MM.1S (cell line): ENCODE results near the gene ADRA2B.

Experiments used
- DNase-seq: peaks from one replicate; pipeline ENCODE4 v3.0.0-alpha.2; 2015
- H2AFZ ChIP-seq: fragments of 300-600 bp; sonication (generic); 2 replicates; pipeline ENCODE4 v1.6.0; 2016; ENCODE audit warnings: antibody characterized with exemption, low read length
- H3F3A ChIP-seq: fragments of 300-600 bp; sonication (generic); 2 replicates; pipeline ENCODE4 v1.6.1; 2016; ENCODE audit warnings: mild to moderate bottlenecking, antibody characterized with exemption, low read length, moderate library complexity, mixed read lengths; ENCODE audit not compliant: insufficient read depth
- H3K27ac ChIP-seq: fragments of 300-600 bp; sonication (generic); 2 replicates; pipeline ENCODE4 v1.5.1; 2016; ENCODE audit warnings: mild to moderate bottlenecking, low read length
- H3K27me3 ChIP-seq: fragments of 300-600 bp; sonication (generic); replicated peaks from 2 replicates; pipeline ENCODE4 v1.6.0; 2016; ENCODE audit warnings: low read length; ENCODE audit not compliant: insufficient read depth
- H3K36me3 ChIP-seq: fragments of 300-600 bp; sonication (generic); replicated peaks from 2 replicates; pipeline ENCODE4 v1.6.1; 2016; ENCODE audit warnings: mild to moderate bottlenecking, low read length, mixed read lengths; ENCODE audit not compliant: insufficient read depth
- H3K4me1 ChIP-seq: fragments of 300-600 bp; sonication (generic); 2 replicates; pipeline ENCODE4 v1.6.1; 2016; ENCODE audit warnings: low read length, mixed read lengths
- H3K4me2 ChIP-seq: fragments of 300-600 bp; sonication (generic); 2 replicates; pipeline ENCODE4 v1.6.0; 2016; ENCODE audit warnings: low read depth, low read length
- H3K4me3 ChIP-seq: fragments of 300-600 bp; sonication (generic); 2 replicates; pipeline ENCODE4 v1.5.1; 2016; ENCODE audit warnings: low read length, mixed read lengths
- H3K79me2 ChIP-seq: fragments of 300-600 bp; sonication (generic); 2 replicates; pipeline ENCODE4 v1.6.1; 2016; ENCODE audit warnings: mixed run types, low read length, mixed read lengths
- H3K9ac ChIP-seq: fragments of 300-600 bp; sonication (generic); 2 replicates; pipeline ENCODE4 v1.6.1; 2016; ENCODE audit warnings: low read length, mixed read lengths
- H3K9me2 ChIP-seq: fragments of 300-600 bp; sonication (generic); replicated peaks from 2 replicates; pipeline ENCODE4 v1.6.1; 2016; ENCODE audit warnings: mild to moderate bottlenecking, low read length, mixed read lengths; ENCODE audit not compliant: insufficient read depth
- H3K9me3 ChIP-seq: fragments of 300-600 bp; sonication (generic); replicated peaks from 2 replicates; pipeline ENCODE4 v1.6.1; 2016; ENCODE audit warnings: mild to moderate bottlenecking, low read length, mixed read lengths; ENCODE audit not compliant: insufficient read depth
- H4K20me1 ChIP-seq: fragments of 300-600 bp; sonication (generic); 2 replicates; pipeline ENCODE4 v1.6.1; 2016; ENCODE audit warnings: mild to moderate bottlenecking, low read length, moderate library complexity, mixed read lengths; ENCODE audit not compliant: insufficient read depth
- CTCF ChIP-seq: fragments of 300-600 bp; sonication (generic); IDR thresholded peaks from 2 replicates; pipeline ENCODE4 v1.5.1; 2016; ENCODE audit warnings: antibody characterized with exemption, low read length, mixed read lengths
- EZH2 ChIP-seq: fragments of 300-600 bp; sonication (generic); optimal IDR thresholded peaks from 2 replicates; pipeline ENCODE3; 2017; ENCODE audit warnings: low read depth, mild to moderate bottlenecking, antibody characterized with exemption, low read length, mixed read lengths
- EZH2phosphoT487 ChIP-seq: fragments of 300-600 bp; sonication (generic); IDR thresholded peaks from 2 replicates; pipeline ENCODE4 v1.6.1; 2018; ENCODE audit warnings: antibody characterized with exemption, low read length

Gene ADRA2B

GRCh38 chr2:96117701-96118588 is 1.6 kb upstream of the ADRA2B start:
- Histone ChIP-seq H3K27ac (no peak overlapping the region), H3K4me3 (no peak overlapping the region), H4K20me1 (no peaks in the 10 kb centered on the region), H3K9me3 (no peaks in the 10 kb centered on the region), H3K4me1 (0 out of 2 replicates have a peak, but pooled peaks cover 4% of the 10 kb centered on the region), H2AFZ (no peak overlapping the region), H3K79me2 (no peaks in the 10 kb centered on the region), H3F3A (no peaks in the 10 kb centered on the region), H3K9me2 (no peaks in the 10 kb centered on the region), H3K9ac (no peak overlapping the region), H3K36me3 (no peaks in the 10 kb centered on the region), H3K4me2 (peak overlapping the region; percentile 99; the same call in 1 of the 2 replicates), H3K27me3 (peaks cover 64% of the 10 kb centered on the region)
- DNase-seq: peak; percentile 18
- no peak for TF ChIP-seq EZH2phosphoT487
- peak; percentile 17; the same call in 1 of the 2 replicates for TF ChIP-seq CTCF

DNA sequence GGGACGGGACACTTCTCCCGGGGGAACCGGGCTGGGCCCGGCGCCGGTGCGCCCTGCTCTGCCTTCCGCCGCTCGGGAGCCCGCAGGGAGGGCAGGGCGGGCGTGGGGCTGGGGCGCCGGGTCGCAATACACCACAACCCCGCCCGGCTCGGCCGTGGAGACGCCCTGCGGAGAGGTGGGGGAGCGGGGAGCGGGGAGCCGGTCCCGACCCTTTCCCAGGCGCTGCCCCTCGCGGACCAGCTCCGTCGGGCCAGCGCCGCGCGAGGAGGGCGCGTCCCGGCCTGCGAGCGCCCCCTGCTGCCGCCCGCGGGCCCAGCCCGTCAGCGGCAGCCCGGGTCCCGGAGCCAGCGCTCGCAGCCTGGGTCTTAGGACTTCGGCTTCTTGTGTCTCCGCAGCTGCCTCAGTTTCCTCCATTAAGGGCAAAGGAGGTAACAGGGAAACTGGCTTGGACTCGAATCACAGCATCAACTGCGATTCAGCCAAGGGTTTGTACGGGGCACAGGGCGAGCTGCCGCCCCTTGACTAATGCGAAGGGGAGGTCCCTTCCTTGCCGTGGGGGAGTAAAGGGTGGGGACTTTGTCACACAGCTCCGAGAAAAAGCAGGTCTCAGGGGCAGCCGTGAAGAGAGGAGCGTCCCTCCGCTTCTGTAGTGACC is 635 bp upstream of the ADRA2B start:
- peak; percentile 53 for DNase-seq
- H3K36me3 ChIP-seq: no peaks in the 10 kb centered on the region
- no peaks in the 10 kb centered on the region for H3K79me2 ChIP-seq
- H3K9me2 ChIP-seq: no peaks in the 10 kb centered on the region
- H3K27me3 ChIP-seq: peaks cover 55% of the 10 kb centered on the region
- no peak overlapping the region for H3K27ac ChIP-seq
- H3K4me2 ChIP-seq: peak overlapping the region; percentile 99
- 0 out of 2 replicates have a peak, but pooled peaks cover 4% of the 10 kb centered on the region for H3K4me1 ChIP-seq
- H3K4me3 ChIP-seq: peak overlapping the region; percentile 61
- H3K9me3 ChIP-seq: no peaks in the 10 kb centered on the region
- no peaks in the 10 kb centered on the region for H3F3A ChIP-seq
- H2AFZ ChIP-seq: peak overlapping the region; percentile 65
- peak overlapping the region; percentile 37; the same call in 1 of the 2 replicates for H3K9ac ChIP-seq
- TF ChIP-seq CTCF (peak; percentile 49), EZH2phosphoT487 (no peak), EZH2 (no peak)
- no peaks in the 10 kb centered on the region for H4K20me1 ChIP-seq

DNA sequence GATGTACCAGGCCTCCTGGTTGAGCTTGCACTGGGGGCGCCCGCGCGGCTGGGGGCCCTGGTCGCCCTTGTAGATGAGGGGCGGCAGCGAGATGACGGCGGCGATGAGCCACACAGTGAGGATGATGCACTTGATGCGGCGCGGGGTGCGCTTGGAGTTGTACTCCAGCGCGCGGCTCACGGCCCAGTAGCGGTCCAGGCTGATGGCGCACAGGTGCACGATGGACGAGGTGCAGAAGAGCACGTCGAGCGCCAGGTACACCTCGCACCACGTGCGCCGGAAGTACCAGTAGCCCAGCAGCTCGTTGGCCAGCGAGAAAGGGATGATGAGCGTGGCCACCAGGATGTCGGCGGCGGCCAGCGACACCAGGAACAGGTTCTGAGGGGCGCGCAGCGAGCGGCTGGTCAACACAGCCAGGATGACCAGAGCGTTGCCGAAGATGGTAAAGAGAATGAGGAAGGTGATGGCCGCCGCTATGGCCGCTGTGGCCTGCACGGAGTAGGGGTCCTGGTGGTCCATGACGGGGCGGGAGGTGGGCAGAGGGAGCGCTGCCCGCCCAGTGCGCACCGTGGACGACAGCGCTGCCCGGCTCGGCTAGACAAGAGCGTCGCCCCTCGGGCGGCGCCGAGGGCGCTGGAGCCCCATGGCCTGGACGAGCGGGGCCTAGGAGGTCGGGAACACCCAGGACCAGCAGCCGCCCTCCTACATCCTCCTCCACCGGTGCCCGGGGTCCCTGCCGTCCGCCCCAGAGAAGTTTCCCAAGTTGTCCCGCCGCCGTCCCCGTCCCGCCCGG is 544 bp downstream of the ADRA2B start:
- Histone ChIP-seq H2AFZ (peak overlapping the region; percentile 87), H3K27me3 (peaks cover 43% of the 10 kb centered on the region), H4K20me1 (no peaks in the 10 kb centered on the region), H3K27ac (no peak overlapping the region), H3K4me1 (0 out of 2 replicates have a peak, but pooled peaks cover 4% of the 10 kb centered on the region), H3K4me3 (peak overlapping the region; percentile 61), H3K9me2 (no peaks in the 10 kb centered on the region), H3F3A (no peaks in the 10 kb centered on the region), H3K4me2 (peak overlapping the region; percentile 99), H3K9me3 (no peaks in the 10 kb centered on the region), H3K36me3 (no peaks in the 10 kb centered on the region), H3K9ac (no peak overlapping the region; the same call in 1 of the 2 replicates), H3K79me2 (no peaks in the 10 kb centered on the region)
- TF ChIP-seq EZH2 (no peak), EZH2phosphoT487 (no peak), CTCF (no peak)
- DNase-seq: no peak
